ENCODE measurements around the gene PTPRG.

GRCh38 chr3:61979638-61980037 is 418.3 kb downstream of the PTPRG start:
- TF ChIP-seq ELF1 (IDR thresholded peaks at IDR 0.05; ENCODE audit: borderline replicate concordance, low read depth) = no peak
- TF ChIP-seq POLR2A (IDR thresholded peaks at IDR 0.05; ENCODE audit: borderline replicate concordance, extremely low read depth, insufficient read depth, insufficient read length) = no peak
- no peak for TF ChIP-seq MAX (IDR thresholded peaks at IDR 0.05)
